Stimulated activated CD4-positive, alpha-beta T cell treated with anti-CD3 and anti-CD28 coated beads, Interleukin-12 subunit alpha, Interleukin-12 subunit beta, amount 100 ng/mL, for 48 hours (primary cell): Measurements from ENCODE around the gene SCD.
"Not testable (repeated sequence)": the region's sequence is repeated elsewhere in the genome, so short reads cannot be mapped to it uniquely, and the experiment has no call there.

ENCODE experiments used
- DNase-seq, 3 donors: peaks; one replicate each; pipeline ENCODE4 v3.0.0-alpha.2; 2020; ENCODE audit warnings: low read depth in 2 of 3, low spot score in 1 of 3

The SCD gene

GRCh38 chr10:100359529-100360150 is 12.6 kb downstream of the SCD start:
- DNase-seq: no peak

GRCh38 chr10:100360234-100360633 is 13.2 kb downstream of the SCD start:
- no peak for DNase-seq

- no peak for DNase-seq
These were observed 15.8 kb downstream of the SCD start for GRCh38 chr10:100362570-100363496.

DNA sequence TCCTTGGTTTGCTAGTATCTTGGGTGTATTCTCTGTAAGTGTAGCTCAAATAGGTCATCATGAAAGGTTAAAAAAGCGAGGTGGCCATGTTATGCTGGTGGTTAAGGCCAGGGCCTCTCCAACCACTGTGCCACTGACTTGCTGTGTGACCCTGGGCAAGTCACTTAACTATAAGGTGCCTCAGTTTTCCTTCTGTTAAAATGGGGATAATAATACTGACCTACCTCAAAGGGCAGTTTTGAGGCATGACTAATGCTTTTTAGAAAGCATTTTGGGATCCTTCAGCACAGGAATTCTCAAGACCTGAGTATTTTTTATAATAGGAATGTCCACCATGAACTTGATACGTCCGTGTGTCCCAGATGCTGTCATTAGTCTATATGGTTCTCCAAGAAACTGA is 17.1 kb downstream of the SCD start:
- no peak for DNase-seq

- no peak for DNase-seq
These were observed 17.8 kb downstream of the SCD start for GRCh38 chr10:100364735-100365391.

DNA sequence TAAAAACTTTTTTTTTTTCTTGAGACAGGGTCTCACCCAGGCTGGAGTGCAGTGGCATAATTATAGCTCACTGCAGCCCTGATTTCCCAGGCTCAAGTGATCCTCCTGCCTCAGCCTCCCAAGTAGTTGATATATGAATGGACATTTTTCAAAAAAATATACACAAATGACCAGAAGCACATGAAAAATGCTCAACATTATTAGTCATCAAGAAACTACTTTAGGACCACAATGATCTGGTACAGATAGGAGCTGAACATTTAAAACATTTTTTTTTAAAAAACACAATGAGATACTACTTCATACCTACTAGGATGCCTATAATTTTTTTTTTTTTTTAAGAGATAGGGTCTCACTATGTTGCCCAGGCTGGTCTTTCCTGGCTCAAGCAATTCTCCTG is 21.7 kb downstream of the SCD start:
- no peak for DNase-seq

DNA sequence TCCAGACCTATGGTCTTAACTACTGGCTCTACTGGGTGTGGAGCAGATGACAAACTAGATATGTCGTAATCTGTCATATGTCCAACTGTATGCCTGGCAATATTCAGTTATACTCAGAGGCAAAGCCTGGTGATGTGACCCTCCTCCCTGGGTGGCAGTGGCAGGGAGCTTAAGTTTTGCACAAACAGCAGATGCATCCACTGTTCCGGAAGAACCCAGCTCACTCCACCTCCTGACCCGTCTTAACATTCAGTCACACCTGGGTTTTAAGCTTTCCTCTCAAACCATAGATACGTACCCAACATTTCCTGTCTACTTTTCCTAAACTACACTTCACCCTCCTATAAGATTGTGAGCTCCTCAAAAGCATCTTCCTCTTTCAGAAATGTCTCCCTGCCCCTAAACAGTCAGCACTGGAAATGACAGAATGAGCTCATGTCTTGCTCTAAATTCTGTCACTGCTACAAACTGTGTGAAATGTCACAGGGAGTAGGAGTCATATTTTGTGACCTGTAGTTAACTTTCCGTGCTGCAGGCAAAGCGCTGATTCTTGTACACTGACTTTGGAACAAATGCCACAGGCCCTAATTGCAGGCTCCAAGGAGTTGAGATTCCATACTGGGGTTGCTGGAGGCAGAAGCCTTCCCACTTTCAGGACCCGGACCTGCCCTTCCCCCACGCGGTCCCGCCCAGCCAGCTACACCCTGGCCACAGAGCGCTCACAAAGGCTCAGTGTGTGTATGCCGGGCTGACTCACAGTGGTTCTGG is 23.9 kb downstream of the SCD start:
- peak; percentile 48 to 60 (median 52) for DNase-seq

DNA sequence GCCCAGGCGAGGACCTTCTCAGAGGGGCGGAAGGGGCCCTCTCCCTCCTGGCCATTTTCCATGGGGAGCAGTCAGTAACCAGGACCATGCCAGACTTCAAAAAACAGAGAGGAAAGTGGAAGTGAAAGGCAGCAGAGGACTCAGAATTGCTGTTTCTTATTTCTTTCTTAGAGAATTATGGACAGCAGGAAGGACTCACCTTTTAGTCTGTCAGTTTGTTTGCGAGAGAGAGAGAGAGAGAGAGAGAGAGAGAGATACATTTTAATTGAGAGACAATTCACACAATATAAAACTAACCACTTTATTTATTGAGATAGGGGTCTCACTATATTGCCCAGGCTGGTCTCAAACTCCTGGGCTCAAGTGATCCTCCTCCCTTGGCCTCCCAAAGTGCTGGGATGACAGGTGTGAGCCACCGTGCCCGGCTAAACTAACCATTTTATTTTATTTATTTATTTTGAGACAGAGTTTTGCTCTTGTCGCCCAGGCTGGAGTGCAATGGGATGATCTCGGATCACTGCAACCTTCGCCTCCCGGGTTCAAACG is 24.5 kb downstream of the SCD start:
- no peak for DNase-seq

GRCh38 chr10:100372415-100373297 is 25.6 kb downstream of the SCD start:
- DNase-seq: no peak

DNA sequence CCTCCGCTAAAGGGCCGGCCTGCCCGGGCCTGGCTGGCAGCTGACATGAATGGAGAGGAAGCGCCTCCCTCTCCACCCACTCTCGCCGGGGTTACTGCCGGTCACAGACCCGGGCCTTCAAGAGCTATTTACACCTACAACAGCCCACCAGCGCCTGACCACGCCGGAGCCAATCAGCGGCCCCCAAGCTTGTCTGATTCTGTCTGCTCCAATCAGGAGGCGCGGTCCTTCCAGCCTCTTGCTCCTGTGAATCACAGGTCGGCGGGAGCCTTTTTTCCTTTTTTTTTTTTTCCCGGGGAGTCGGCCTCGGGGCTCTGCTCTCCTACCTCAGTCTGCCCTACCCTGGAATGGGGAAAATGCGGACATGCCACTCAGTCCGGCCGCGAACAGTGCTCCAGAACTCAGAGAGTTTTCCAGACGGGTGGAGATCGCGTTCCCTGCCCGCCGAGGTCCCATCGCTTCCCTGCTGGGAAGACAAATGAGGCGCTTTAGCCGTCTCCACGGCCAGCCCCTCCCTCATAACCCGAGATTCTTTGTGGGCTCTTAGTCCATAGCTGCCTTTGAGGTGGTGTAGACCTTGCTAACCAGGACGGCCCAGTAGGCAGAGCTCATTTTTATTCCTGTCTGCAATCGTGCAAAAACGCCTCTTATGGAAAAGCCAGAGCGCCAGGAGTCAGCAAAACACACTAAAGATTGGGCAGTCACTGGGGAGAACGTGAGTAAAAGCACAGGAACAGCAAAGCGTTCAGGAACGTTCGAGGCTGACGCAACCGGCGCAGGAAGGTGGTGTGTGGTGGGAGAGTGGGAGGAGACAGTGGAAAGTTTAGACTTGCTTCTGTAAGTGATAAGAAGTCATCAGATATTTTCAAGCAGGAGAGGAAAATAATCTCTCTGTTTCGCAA is 26.5 kb downstream of the SCD start:
- peak; percentile 89 to 93 (median 91) for DNase-seq

DNA sequence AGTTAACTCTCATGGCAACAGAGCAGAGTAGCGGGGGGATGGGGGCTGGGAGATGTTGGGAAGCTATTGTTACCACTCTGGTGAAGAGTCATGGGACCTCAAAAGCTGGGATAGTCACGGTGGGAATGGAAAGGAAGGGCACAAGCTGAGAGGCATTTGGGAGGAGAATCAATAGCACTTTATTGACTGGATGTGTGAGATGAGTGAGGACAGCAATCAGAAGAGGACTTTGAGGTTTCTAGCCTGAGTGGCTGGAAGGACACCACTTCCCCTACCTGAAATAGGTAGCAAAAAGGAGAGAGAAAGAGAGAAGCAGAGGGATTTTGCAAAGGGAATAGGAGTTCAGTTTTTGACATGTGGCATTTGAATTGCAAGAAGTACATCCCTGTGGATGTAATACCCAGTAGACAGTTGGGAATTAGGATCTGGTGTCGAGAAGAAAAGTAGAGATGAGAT is 27.2 kb downstream of the SCD start:
- DNase-seq: no peak

GRCh38 chr10:100374677-100375353 is 27.8 kb downstream of the SCD start:
- DNase-seq: not testable (repeated sequence)

GRCh38 chr10:100376656-100377055 is 29.6 kb downstream of the SCD start:
- not testable (repeated sequence) for DNase-seq

- DNase-seq: no peak
These were observed 30.8 kb downstream of the SCD start for GRCh38 chr10:100377830-100378229.

DNA sequence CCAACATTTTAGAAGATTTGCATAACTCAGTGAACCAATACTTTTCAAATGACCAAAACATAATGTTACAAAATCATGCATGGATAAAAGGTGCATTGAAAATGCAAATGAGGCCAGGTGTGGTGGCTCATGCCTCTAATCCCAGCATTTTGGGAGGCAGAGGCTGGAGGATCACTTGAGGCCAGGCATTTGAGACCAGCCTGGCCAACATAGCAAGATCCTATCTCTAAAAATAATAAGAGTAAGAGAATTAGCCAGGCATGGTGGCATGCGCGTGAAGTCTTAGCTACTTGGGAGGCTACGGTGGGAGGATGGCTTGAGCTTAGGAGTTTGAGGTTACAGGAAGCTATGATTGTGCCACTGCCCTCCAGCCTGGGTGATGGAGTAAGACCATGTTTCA is 33.4 kb downstream of the SCD start:
- no peak for DNase-seq

DNA sequence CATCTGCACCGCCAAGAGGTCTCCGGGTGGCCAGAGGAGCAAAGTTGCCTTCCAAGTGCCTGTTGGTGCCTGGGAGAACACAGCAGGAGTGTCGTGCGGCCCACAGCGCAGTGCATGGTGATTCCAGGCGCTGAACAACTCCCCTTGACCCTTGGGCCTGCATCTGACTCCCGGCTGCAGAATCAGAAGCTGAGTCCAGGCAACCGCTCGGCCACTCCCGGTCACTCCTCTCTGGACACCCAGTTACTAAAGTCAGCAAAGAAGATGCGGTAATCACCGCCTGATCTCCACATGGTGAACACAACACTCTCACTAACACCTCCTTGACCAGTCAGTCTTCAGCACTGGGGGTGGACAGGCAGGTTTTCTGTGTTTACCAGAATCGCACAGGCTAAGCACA is 35.5 kb downstream of the SCD start:
- no peak for DNase-seq

- DNase-seq: no peak
These were observed 36.2 kb downstream of the SCD start for GRCh38 chr10:100383251-100383650.
